Anterior cingulate cortex (tissue), 58 donors: ENCODE measurements around the gene SLC26A1.
A peak's percentile ranks its signal among the peaks of the same experiment; 100 is the strongest.

Experiments used
- DNase-seq, 58 donors: peaks; one replicate each; lab custom pipeline; 2025; lab: John Stamatoyannopoulos, UW

The SLC26A1 gene

DNA sequence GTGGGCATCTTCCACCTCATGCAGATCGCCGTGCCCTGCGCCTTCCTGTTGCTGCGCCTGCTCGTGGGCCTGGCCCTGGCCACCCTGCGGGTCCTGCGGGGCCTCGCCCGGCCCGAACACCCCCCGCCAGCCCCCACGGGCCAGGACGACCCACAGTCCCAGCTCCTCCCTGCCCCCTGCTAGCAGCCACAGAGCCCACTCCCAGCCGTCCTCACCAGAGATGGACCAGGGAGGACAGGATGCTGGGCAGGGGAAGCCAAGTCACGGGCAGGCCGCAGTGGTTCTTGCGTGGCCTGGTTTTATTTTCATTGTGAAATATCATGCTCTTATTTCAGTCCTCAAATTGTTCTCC, 34.9 kb downstream of the SLC26A1 start:
- DNase-seq = no peak

DNA sequence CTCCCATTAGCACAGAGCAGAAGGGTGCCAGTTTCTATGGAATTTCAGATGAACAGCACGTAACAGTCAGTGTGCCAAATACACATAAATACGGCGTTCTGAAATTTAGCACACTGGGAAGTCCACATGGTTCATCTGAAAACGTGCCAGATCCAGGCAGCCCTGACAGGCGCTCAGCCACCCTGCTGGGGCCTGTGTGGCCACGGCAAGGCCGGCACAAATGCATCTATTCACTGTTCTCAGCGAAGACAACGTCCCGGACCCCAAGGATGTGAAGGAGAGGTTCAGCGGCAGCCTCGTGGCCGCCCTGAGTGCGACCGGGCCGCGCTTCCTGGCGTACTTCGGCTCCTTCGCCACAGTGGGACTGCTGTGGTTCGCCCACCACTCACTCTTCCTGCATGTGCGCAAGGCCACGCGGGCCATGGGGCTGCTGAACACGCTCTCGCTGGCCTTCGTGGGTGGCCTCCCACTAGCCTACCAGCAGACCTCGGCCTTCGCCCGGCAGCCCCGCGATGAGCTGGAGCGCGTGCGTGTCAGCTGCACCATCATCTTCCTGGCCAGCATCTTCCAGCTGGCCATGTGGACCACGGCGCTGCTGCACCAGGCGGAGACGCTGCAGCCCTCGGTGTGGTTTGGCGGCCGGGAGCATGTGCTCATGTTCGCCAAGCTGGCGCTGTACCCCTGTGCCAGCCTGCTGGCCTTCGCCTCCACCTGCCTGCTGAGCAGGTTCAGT, 35.5 kb downstream of the SLC26A1 start:
- peak in 3 of 58 donors; percentile 18 to 26 (median 24) for DNase-seq

- DNase-seq = no peak
Observed at GRCh38 chr4:957231-957580, 36.0 kb downstream of the SLC26A1 start.

- no peak for DNase-seq
Observed at GRCh38 chr4:956531-957230, 36.5 kb downstream of the SLC26A1 start.

GRCh38 chr4:955931-956381, 37.2 kb downstream of the SLC26A1 start:
- DNase-seq = no peak

GRCh38 chr4:955161-955921, 37.9 kb downstream of the SLC26A1 start:
- DNase-seq = no peak

DNA sequence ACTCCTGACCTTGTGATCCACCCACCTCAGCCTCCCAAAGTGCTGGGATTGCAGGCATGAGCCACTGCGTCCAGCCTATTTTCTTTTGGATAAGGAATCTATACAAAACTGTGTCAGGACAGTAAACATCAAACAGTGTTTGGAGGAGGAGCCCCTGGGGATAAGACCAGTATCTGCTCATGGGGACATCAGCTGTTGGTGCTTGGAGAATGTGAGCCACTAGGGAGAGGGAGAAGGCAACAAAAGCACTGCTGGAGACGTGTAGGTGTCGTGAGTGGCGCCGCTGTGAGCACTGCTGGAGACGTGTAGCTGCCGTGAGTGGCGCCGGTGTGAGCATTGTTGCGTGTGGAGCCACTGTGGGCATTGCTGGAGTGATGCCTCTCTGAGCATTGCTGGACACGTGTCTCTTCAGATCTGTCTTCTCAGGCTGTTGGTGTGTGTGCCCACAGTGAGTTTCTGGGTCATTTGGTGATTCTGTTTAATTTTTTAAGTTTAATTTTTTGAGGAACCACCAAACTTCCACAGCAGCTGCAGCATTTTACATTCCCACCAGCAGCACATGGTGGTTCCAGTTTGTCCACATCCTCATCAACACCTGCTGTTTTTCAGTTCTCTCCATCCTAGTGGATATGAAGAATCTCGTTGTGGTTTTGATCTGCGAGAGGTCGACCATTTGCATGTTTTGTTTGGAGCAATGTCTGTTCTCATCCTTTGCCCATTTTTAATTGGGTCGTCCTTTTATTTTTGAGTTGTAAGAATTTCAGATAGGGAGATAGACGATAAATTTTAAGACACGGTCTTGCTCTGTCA, 38.8 kb downstream of the SLC26A1 start:
- DNase-seq = no peak

DNA sequence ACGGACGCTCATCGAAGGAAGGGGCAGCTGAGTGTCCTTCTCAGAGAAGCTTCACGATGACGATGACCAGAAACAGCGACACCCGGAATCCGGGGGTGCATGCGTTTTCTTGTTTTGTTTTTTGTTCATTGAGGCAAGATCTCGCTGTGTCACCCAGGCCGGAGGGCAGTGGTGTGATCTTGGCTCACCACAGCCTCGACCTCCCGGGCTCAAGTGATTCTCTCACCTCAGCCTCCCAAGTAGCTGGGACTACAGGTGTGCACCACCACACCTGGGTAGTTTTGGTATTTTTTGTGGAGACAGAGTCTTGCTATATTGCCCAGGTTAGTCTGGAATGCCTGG, 39.7 kb downstream of the SLC26A1 start:
- no peak for DNase-seq

- DNase-seq = no peak
Observed at GRCh38 chr4:952881-953573, 40.2 kb downstream of the SLC26A1 start.

DNA sequence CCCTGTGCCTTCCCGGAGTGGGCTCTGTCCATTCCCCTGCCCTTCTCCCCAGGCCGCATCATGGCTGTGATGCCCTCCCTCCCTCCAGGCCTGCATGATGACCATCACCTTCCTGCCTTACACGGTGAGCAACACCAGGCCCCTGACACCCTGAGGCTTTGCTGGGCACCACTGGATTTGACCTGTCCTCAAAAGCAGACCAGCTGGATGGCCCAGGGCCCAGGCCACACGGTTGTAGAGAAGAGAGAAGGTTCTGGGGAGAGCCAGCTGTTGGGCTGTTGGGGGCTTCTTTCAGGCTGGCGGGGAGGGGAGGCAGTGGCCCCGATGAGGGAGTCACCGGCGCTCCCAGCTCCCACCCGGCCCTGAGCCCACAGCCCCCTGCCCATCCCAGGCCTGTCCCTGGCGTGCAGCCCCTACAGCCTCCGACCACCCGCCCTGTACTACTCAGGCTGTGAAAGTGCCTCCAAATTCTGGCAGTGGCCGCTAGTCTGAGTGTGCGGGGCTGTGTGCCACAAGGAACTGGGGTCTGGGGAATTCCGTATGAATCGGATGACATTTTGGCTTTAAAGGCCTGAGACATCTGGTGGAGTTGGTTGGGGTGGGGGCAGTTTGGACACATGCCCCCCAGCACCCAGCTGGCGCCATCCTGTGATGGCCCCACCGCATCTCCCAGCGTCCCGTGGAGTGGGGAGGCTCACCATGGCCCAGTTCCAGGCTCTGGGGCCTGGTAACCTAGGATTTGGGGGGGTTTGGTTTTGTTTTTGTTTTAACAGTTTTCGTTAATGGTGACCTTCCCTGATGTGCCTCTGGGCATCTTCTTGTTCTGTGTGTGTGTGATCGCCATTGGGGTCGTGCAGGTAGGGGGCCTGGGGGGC, 41.4 kb downstream of the SLC26A1 start:
- no peak for DNase-seq

GRCh38 chr4:951186-951585, 42.0 kb downstream of the SLC26A1 start:
- no peak for DNase-seq

DNA sequence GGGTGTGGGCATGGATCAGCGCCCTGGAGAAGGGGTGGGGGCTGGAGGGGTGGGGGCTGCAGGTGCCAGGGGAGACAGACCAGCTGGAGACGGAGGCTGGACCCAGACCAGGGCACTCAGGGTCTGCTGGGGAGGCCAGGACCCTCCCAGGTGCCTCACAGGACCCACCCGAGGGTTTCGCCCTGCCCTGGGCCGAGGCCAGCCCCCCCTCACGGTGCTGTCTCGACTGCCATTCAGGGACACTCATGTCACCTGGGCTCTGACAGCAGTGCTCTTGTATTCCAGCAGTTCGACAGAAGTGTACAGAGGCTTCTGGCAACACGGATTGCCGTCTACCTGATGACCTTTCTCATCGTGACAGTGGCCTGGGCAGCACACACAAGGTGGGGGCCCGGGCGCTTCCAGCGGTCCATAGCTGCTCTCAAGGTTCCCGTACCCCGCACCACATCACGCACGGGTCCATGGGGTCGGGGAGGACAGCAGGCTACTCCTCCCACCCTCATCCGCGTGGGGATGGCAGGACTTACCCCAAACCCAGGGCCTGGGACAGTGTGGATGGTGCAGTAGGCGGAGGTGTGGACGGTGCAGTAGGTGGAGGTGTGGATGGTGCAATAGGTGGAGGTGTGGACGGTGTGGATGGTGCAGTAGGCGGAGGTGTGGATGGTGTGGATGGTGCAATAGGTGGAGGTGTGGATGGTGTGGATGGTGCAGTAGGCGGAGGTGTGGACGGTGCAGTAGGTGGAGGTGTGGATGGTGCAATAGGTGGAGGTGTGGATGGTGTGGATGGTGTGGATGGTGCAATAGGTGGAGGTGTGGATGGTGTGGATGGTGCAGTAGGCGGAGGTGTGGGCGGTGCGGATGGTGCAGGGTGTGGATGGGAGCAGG, 42.8 kb downstream of the SLC26A1 start:
- DNase-seq = no peak

DNA sequence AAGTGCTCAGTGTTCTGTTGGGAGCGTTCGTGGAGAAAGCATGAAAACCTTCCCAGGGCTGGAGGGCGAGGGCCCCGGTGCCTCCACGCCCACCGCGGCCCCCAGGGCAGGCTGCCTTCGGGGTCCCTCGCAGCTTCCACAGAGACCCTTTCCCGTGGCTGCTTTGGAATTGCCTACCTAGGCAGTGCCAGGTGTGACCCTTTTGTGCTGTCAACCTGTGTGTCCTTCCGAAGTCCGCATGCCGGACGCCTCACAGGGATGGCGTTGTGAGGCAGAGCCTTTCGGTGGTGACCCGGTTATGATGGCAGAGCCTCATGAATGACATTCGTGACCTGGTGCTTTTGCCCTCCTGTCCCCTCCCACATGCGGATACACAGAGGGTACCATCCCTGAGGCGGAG, 43.5 kb downstream of the SLC26A1 start:
- no peak for DNase-seq

GRCh38 chr4:948936-949300, 44.3 kb downstream of the SLC26A1 start:
- no peak for DNase-seq

- no peak for DNase-seq
Observed at GRCh38 chr4:948101-948935, 44.9 kb downstream of the SLC26A1 start.

DNA sequence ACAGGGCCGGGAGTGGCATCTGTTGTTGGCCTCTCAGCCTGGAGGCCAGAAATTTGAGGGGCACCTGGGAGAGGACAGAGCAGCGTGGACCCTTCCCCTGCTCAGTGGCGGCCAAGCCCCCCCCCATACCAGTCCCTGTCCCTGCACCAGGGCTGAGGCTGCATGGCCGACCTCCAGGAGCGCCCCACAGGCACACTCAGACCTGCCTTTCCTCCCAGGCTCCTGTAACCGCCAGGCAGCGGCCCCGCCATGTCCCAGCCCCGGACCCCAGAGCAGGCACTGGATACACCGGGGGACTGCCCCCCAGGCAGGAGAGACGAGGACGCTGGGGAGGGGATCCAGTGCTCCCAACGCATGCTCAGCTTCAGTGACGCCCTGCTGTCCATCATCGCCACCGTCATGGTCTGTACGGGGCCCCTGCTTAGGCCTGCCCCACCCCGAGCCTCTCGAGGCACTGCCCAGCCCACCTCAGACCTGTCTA, 45.7 kb downstream of the SLC26A1 start:
- no peak for DNase-seq
